ENCODE measurements around the gene NSMF.

The NSMF gene

DNA sequence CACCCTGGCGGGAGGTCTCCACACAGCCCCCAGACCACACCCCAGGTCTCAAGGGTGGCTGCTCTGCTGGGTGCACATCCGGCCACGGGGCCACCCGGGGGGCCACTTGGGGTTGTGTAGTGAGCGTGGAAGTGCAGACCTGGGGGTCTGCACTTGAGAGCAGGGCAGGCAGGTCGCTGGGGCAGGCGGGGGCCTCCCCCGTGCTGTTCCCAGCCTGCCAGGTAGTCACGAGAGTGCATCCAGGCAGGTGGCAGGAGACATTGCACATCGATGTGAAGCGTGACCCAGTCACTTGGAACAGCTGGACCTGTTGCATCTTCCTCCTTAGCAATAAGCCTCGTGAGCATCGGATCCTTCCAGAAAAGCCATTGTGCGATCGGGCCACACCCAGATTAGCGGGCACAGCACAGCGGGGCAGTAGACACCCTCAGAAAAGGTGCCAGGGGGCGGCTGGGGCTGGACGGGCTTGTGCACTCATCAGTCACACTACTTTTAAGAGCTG, 13.2 kb downstream of the NSMF start:
- DNase-seq, result no peak

- peak; percentile 89 for DNase-seq
Measured at GRCh38 chr9:137445275-137445807, 13.8 kb downstream of the NSMF start.

GRCh38 chr9:137444106-137444790, 14.9 kb downstream of the NSMF start:
- no peak for DNase-seq

- no peak for DNase-seq
Measured at GRCh38 chr9:137441935-137442321, 17.2 kb downstream of the NSMF start.

- DNase-seq, result no peak
Measured at GRCh38 chr9:137441289-137441934, 17.7 kb downstream of the NSMF start, which contains the start of gene ENTPD8. Gene ENTPD8, minus strand, starts transcription at chr9:137441357. Its CDS starts 3,072 bp downstream, at chr9:137438285.

- DNase-seq, result no peak
Measured at GRCh38 chr9:137439158-137439714, 19.9 kb downstream of the NSMF start.

DNA sequence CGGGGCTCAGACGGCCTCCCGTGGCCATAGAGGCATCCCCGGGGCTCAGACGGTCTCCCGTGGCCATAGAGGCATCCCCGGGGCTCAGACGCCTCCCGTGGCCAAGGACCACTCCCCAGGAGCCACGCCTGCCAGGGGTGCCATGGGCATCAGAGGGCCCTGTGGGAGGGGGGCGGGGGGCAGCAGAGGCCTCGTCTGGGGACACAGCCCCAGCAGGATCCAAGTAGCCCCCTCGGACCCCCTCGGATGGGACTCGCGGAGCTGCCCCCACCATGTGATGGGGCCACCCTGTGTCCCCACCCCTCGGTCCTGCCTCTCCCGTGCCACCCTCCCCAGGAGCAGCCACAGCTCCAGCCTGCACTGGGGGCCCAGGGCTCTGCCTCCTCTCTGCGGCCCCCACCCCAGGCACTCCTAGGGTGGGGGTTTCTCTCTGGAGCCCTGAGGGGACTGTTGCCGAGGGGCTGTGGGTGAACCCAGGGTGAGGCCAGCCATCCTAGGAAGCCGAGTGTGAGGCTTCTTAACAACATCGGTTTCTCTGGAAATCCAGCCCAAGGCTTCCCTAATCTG, 20.5 kb downstream of the NSMF start:
- no peak for DNase-seq

DNA sequence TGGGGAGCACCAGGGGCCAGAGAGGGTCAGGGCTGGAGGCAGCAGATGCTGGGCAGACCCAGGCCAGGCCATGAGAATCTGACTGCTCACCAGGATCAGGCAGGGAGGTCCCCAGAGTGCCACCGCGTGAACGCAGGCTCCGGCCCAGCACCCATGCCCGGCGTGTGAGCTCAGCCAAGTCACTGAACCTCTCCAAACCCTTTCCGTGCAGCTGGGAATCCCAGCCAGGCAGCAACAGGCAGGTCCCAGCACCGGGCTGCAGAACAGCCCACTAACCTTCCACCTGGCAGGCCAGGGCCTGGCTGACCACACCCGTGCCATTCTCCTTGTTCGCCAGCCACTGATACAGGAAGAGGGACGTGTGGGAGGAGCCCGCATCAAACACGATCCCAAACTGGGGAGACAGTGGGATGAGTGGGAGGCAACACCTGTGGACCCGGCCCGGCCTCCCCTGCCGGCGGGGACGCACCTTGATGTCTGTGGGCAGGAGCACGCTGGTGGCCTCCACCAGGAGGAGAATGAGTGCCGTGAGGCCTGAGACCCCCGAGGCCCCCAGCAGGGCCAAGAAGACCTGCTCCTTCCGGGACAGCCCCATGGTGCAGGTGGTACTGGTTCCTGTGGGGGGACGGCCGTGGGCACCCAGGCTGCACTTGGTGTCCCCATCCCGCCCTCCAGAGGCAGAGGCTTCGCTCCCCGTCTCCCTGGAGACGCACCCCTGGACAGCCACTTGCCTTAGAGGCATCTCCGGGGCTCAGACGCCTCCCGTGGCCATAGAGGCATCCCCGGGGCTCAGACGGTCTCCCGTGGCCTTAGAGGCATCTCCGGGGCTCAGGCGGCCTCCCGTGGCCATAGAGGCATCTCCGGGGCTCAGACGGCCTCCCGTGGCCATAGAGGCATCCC, 21.2 kb downstream of the NSMF start:
- DNase-seq, result no peak

GRCh38 chr9:137436761-137437600, 22.2 kb downstream of the NSMF start:
- no peak for DNase-seq

GRCh38 chr9:137435980-137436760, 23.0 kb downstream of the NSMF start:
- DNase-seq, result no peak

DNA sequence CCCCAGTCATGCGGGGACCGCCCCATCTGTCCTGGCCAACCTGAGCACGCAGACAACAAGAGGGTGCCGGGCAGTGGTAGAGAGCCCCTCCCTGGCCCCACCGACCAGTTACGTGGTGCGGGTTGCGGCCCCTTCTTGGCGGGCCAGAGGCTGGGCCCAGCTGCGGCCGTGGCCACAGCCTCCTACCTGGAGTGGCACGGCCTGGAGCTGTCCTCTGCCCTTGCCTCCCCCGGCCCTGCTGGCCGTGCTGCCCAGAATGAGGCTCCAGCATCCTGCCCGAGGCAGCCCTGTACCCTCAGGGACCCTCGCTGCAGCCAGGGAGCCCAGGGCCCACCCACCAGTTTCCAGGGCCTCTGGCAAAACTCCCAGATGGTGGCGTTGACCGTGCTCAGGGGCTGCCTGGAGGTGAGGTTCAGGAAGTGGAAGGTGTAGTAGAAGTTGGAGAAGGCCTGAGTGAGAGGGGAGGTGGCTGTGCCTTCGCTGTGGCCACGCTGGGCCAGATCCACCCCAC, 23.7 kb downstream of the NSMF start:
- no peak for DNase-seq

GRCh38 chr9:137434498-137435380, 24.4 kb downstream of the NSMF start:
- no peak for DNase-seq

GRCh38 chr9:137433916-137434431, 25.2 kb downstream of the NSMF start:
- DNase-seq, result no peak

GRCh38 chr9:137433349-137433915, 25.7 kb downstream of the NSMF start:
- DNase-seq, result no peak

DNA sequence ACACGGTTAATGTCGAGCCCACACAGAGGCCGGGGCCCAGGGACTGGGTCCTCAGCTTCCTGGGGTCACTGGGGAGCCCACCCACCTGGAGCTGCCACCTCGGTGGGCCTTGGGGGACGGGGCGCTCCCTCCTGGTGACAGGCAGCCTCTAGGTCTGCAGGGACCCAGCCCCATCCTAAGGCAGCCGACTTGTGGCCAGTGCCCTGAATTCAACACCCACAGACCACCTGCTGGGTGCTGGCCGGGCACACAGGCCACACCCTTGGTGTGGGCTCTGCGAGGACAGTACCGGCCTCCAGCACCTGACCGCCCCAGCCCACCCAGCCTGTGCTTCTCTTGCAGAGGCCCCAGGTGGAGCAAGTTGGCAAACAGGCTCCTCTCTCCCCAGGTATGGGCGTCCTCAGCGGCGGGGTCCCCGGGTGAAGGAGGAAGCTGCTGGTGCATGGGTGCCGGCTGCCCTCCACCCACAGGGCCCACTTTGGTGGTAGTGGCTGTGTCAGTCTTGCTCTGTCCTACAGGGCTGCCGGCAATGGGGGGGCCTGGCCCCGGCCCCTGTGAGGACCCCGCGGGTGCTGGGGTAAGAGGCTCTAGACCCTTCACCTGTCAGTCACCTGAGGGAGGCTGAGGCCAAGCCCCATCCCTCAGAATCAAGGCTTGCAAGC, 26.3 kb downstream of the NSMF start:
- DNase-seq, result no peak

DNA sequence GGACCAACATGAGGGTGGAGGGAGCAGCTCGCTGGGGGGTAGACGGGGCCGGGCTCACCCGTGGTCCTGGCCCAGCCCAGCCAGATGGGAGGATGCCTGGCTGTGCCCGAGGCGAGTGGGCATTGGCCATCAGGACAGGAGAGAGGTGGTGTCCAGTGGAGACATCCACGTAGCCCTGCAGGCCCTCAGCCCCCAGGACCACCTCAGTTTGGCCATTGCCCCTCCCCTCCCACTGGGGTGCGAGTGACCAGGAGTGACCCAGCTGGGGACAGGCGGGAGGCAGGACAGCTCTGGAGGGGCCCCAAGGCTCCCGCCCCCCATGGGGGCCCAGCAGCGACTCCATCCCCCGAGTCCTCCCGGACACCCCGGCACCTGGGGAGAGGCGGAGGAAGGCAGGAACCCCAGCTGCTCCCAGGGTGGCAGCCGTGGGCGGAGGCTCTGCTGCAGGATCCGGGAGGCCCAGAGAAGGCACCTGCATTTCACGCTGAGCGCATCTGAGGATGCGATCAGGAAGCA, 27.7 kb downstream of the NSMF start:
- DNase-seq, result no peak

DNA sequence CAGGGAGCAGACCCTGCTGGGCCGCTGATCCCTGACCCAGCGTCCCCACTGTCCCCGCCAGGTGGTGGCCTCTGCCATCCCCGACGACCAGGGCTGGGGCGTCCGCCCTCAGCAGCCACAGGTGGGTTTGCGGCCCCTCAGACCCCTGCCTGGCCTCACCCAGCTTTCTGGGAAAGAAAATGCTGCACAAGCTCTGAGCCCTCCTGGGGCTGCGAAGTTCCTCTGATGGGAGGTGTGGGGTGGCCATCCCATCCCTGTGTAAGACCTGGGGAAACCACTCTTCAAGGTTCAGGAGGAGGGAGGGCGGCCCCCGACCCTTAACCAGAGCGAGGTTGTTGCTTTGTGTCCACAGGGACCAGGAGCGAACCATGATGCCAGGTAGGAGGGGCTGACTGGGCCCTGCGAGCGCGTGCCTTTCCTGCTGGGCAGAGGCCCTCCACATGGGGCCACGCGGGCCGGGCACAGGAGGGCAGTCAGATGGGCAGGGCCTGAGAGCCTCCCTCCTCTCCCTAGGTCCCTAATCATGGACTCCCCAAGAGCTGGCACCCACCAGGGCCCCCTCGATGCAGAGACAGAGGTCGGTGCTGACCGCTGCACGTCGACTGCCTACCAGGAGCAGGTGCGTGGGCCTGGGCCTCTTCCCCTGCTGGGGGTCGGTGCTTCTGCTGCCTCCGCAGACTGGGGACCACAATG, 28.3 kb downstream of the NSMF start:
- no peak for DNase-seq

Measured in CD4-positive, alpha-beta T cell treated with Interleukin-10 for 1 hour (primary cell).